GM12878 (cell line): ENCODE data around the gene RSPH9. TPM values are rescaled to one million over a fixed set of nuclear protein-coding genes. Genes with fewer than 3 reads are reported as not detected.
A peak's percentile ranks its signal among the peaks of the same experiment; 100 is the strongest.

Experiments used
- ATAC-seq: fragments of 200-7000 bp; cut with Tn5 transposase; 3 replicates; pipeline ENCODE4 v1.9.1; 2020; ENCODE audit warnings: mild to moderate bottlenecking, moderate library complexity
- BruUV-seq: library from RNA; stranded (reverse); fragments of 400-500 nt; replicated peaks from 2 replicates; lab custom pipeline; 2021; lab: Mats Ljungman, UMichigan
- CTCF ChIA-PET: fragments of 300-600 bp; sonication (Branson Sonifier 250); formaldehyde crosslinking; extraction: SDS; loops from one replicate; lab custom pipeline; 2021; ENCODE audit warnings: inconsistent platforms; lab: Yijun Ruan, JAX
- POLR2A ChIA-PET: fragments of 350-600 bp; formaldehyde crosslinking; extraction: SDS; loops from one replicate; lab custom pipeline; 2021; ENCODE audit warnings: inconsistent platforms; lab: Charles Lee
- RAD21 ChIA-PET: fragments of 300-600 bp; sonication (Branson Sonifier 250); formaldehyde crosslinking; loops from one replicate; lab custom pipeline; 2023; ENCODE audit warnings: antibody characterized with exemption; ENCODE audit not compliant: unreplicated experiment; lab: Charles Lee
- SMC1A ChIA-PET: fragments of 300-600 bp; sonication (Branson Sonifier 250); formaldehyde crosslinking; loops from one replicate; lab custom pipeline; 2023; ENCODE audit not compliant: unreplicated experiment, uncharacterized antibody; lab: Charles Lee
- DNase-seq: peaks from one replicate; pipeline ENCODE4 v3.0.0-alpha.2; 2011; ENCODE audit warnings: low read depth, low spot score
- FAIRE-seq: peaks from 3 replicates; lab custom pipeline; 2011; peaks lifted over from hg19 to GRCh38; lab: Jason Lieb, UNC
- H2AFZ ChIP-seq: 2 replicates; pipeline ENCODE4 v1.6.0; 2011; ENCODE audit warnings: low read depth, low read length, control low read depth; ENCODE audit not compliant: control insufficient read depth
- H3K27ac ChIP-seq: 2 replicates; pipeline ENCODE4 v1.5.1; 2011; ENCODE audit warnings: control low read depth; ENCODE audit not compliant: control insufficient read depth, insufficient read depth
- H3K27me3 ChIP-seq, 2 experiments: replicated peaks in 1 of 2; 2 replicates each; pipeline versions ENCODE4 v1.6.0 to v1.6.1; 2011; ENCODE audit warnings: low read length in 1 of 2; ENCODE audit not compliant: control insufficient read depth in 2 of 2, insufficient read depth in 2 of 2
- H3K36me3 ChIP-seq, 2 experiments: 2 replicates each; pipeline ENCODE4 v1.5.1; 2011; ENCODE audit warnings: low read length in 1 of 2; ENCODE audit not compliant: control insufficient read depth in 2 of 2, insufficient read depth in 2 of 2
- H3K4me1 ChIP-seq: 2 replicates; pipeline ENCODE4 v1.6.1; 2011; ENCODE audit warnings: mild to moderate bottlenecking, low read length, moderate library complexity, mixed read lengths; ENCODE audit not compliant: control insufficient read depth, insufficient read depth
- H3K4me2 ChIP-seq: 2 replicates; pipeline ENCODE4 v1.6.0; 2011; ENCODE audit warnings: control low read depth; ENCODE audit not compliant: control insufficient read depth, insufficient read depth
- H3K4me3 ChIP-seq: fragments of 200-600 bp; sonication (generic); 2 replicates; pipeline ENCODE4 v1.5.1; 2016
- H3K79me2 ChIP-seq: 2 replicates; pipeline ENCODE4 v1.6.0; 2011; ENCODE audit warnings: low read length; ENCODE audit not compliant: control insufficient read depth, insufficient read depth
- H3K9ac ChIP-seq: 2 replicates; pipeline ENCODE4 v1.8.0; 2011; ENCODE audit warnings: low read length, control low read depth, mixed read lengths; ENCODE audit not compliant: control insufficient read depth, insufficient read depth
- H3K9me3 ChIP-seq: replicated peaks from 3 replicates; pipeline ENCODE4 v1.5.1; 2011; ENCODE audit warnings: mild to moderate bottlenecking, low read length; ENCODE audit not compliant: control insufficient read depth, insufficient read depth
- H4K20me1 ChIP-seq: 2 replicates; pipeline ENCODE4 v1.6.0; 2011; ENCODE audit not compliant: control insufficient read depth, insufficient read depth
- ASH2L ChIP-seq: fragments of 300-600, 200-600 bp; sonication (generic); IDR thresholded peaks from 2 replicates; pipeline ENCODE4 v1.6.1; 2017; ENCODE audit warnings: low read depth, mild to moderate bottlenecking, borderline replicate concordance
- FOS ChIP-seq: IDR thresholded peaks from 3 replicates; pipeline ENCODE4 v1.6.1; 2011; ENCODE audit warnings: borderline replicate concordance; ENCODE audit not compliant: insufficient read length; ENCODE audit errors: extremely low read depth
- FOXK2 ChIP-seq: fragments of 450-650 bp; IDR thresholded peaks from 2 replicates; pipeline ENCODE4 v1.6.1; 2017; ENCODE audit warnings: mild to moderate bottlenecking, moderate library complexity
- GATAD2B ChIP-seq: fragments of 450-650 bp; conservative IDR thresholded peaks from 2 replicates; pipeline ENCODE4 v1.6.1; 2017; ENCODE audit warnings: low read depth, mild to moderate bottlenecking, moderate library complexity
- IRF4 ChIP-seq: IDR thresholded peaks from 2 replicates; pipeline ENCODE4 v1.6.1; 2011; ENCODE audit warnings: low read depth, low read length
- JUND ChIP-seq: IDR thresholded peaks from 2 replicates; pipeline ENCODE4 v1.6.1; 2012; ENCODE audit warnings: low read depth, mild to moderate bottlenecking, low read length, improper control_type of control experiment, moderate library complexity
- MLLT1 ChIP-seq: fragments of 450-650 bp; IDR thresholded peaks from 2 replicates; pipeline ENCODE4 v1.6.1; 2016; ENCODE audit warnings: mild to moderate bottlenecking
- MYC ChIP-seq: IDR thresholded peaks from 2 replicates; pipeline ENCODE4 v1.6.1; 2011; ENCODE audit warnings: mild to moderate bottlenecking, low read length, moderate library complexity, inconsistent platforms; ENCODE audit not compliant: insufficient read depth, insufficient replicate concordance, insufficient read length, severe bottlenecking
- PAX5 ChIP-seq: IDR thresholded peaks from 2 replicates; pipeline ENCODE4 v1.6.1; 2011; ENCODE audit warnings: low read depth, low read length, borderline replicate concordance
- POU2F2 ChIP-seq: IDR thresholded peaks from 3 replicates; pipeline ENCODE4 v1.6.1; 2011; ENCODE audit warnings: low read depth, mild to moderate bottlenecking, low read length, borderline replicate concordance
- RAD21 ChIP-seq: IDR thresholded peaks from 2 replicates; pipeline ENCODE4 v1.6.1; 2011; ENCODE audit warnings: mild to moderate bottlenecking, low read depth, low read length, moderate library complexity; ENCODE audit not compliant: insufficient read depth
- RFX5 ChIP-seq: IDR thresholded peaks from 2 replicates; pipeline ENCODE4 v1.6.1; 2011; ENCODE audit warnings: low read depth, low read length, improper control_type of control experiment
- SMAD1 ChIP-seq: fragments of 450-650 bp; IDR thresholded peaks from 2 replicates; pipeline ENCODE4 v1.6.1; 2018; ENCODE audit warnings: mild to moderate bottlenecking, low read depth; ENCODE audit not compliant: partially characterized antibody
- SMARCA5 ChIP-seq: fragments of 450-650 bp; IDR thresholded peaks from 2 replicates; pipeline ENCODE4 v1.6.1; 2017; ENCODE audit warnings: mild to moderate bottlenecking
- SPI1 ChIP-seq: IDR thresholded peaks from 2 replicates; pipeline ENCODE4 v1.6.1; 2011; ENCODE audit warnings: low read depth, mild to moderate bottlenecking, low read length, moderate library complexity, borderline replicate concordance; ENCODE audit not compliant: insufficient read depth
- TARDBP ChIP-seq: IDR thresholded peaks from 2 replicates; pipeline ENCODE4 v1.6.1; 2016; ENCODE audit warnings: borderline replicate concordance
- WGBS: methylation state at CpG from one replicate; pipeline ENCODE4 v1.1.6; 2016; ENCODE audit warnings: low lambda C conversion rate; ENCODE audit not compliant: insufficient replicate concordance, insufficient coverage; ENCODE audit errors: missing lambda C conversion rate; 5-methylcytosine and 5-hydroxymethylcytosine counted together
- in situ Hi-C: fragments of 300-500 bp; cut with MboI; formaldehyde crosslinking; loops from 9 replicates; pipeline ENCODE4 v1.14.3; 2018; ENCODE audit warnings: mixed read lengths
- intact Hi-C: fragments of 100-400 bp; cut with micrococcal nuclease; formaldehyde crosslinking; loops from one replicate; pipeline ENCODE4 v1.14.2; 2022; ENCODE audit not compliant: unreplicated experiment
- polyA plus RNA-seq, 11 experiments: library from polyadenylated mRNA; depleted of rRNA in 4 of 11; unstranded in 6 of 11; stranded (reverse) in 5 of 11; fragments of >200 nt; fragmentation: Nextera tagmentation in 4 of 11; fragmentation: Illumina TruSeq in 1 of 11; extraction: Ambion mirVana in 4 of 11; extraction: Trizol in 1 of 11; gene quantifications; 1 replicate in 1 of 11; 2 replicates in 10 of 11; pipeline versions ENCODE4 v1.2.1 to v1.2.3, GENCODE V29; 2011 to 2016; ENCODE audit warnings: inconsistent platforms in 2 of 11, missing spikeins in 2 of 11, low read depth in 1 of 11
- total RNA-seq, 4 experiments: library from RNA; depleted of rRNA in 3 of 4; stranded (reverse); fragments of >200 nt in 3 of 4; fragmentation: Illumina TruSeq in 1 of 4; extraction: Trizol in 1 of 4; gene quantifications; 2 replicates each; pipeline versions ENCODE4 v1.2.1 to v1.2.3, GENCODE V29; 2013 to 2021
- TF ChIP-seq, protein P1 (sequence below): fragments of 450-650 bp; IDR thresholded peaks from 2 replicates; pipeline ENCODE4 v1.6.1; 2016; ENCODE audit warnings: mild to moderate bottlenecking
- TF ChIP-seq, protein P2 (sequence below): IDR thresholded peaks from 2 replicates; pipeline ENCODE4 v1.6.1; 2011; ENCODE audit warnings: low read depth, low read length, improper control_type of control experiment, borderline replicate concordance
- TF ChIP-seq, protein P3 (sequence below): IDR thresholded peaks from 2 replicates; pipeline ENCODE4 v1.6.1; 2012; ENCODE audit warnings: low read depth, low read length, improper control_type of control experiment

RSPH9 gene
- total and polyA plus RNA-seq, 10 of the 15 experiments (the other 5 are each of a cell fraction or from before 2014, with no cell fraction given), result 0.26 to 0.63 (median 0.36) TPM; not detected in 6

- intact Hi-C loops, result no loop called here
- FAIRE-seq (no peak), ATAC-seq (peak; percentile 86), DNase-seq (no peak)
- peak overlapping the region; percentile 60 for H3K4me2 ChIP-seq
- in situ Hi-C loops, result no loop called here
- no peaks in the 10 kb centered on the region for H3K27me3 ChIP-seq
- H3K4me3 ChIP-seq, result no peak overlapping the region
- WGBS, result 43% methylated on average over 1 of the region's 1 CpG
- ChIA-PET POLR2A (interaction anchor here (0.6 to 1.4 kb wide), 3 partner anchors 31 to 894 kb away, joined by 3 to 5 read pairs (median 4); no protein-coding TSS in a partner anchor), RAD21 (interaction anchor here (0.6 kb wide), 1 partner anchor 22 kb away, joined by 3 read pairs; no protein-coding TSS in a partner anchor), CTCF (interaction anchor here (1.2 to 1.8 kb wide), 3 partner anchors 15 to 73 kb away, joined by 3 to 4 read pairs (median 3); no protein-coding TSS in a partner anchor), SMC1A (interaction anchor here (0.9 to 1.0 kb wide), 2 partner anchors 19 to 31 kb away, joined by 3 read pairs; no protein-coding TSS in a partner anchor)
- H3K27ac ChIP-seq, result no peak overlapping the region
- H2AFZ ChIP-seq, result no peak overlapping the region
- H3K9me3 ChIP-seq, result no peaks in the 10 kb centered on the region
- H3K4me1 ChIP-seq, result peaks cover 18% of the 10 kb centered on the region
- peaks cover 2 to 9% of the 10 kb centered on the region in 2 experiments; a peak in 3 of 4 replicates for H3K36me3 ChIP-seq
- BruUV-seq, result no TSS peak
- H4K20me1 ChIP-seq, result no peaks in the 10 kb centered on the region
- no peak overlapping the region for H3K9ac ChIP-seq
- H3K79me2 ChIP-seq, result peaks cover 67% of the 10 kb centered on the region
- TF ChIP-seq IRF4 (0 out of 2 replicates have a peak, but pooled peaks have one; percentile 48), SPI1 (peak; percentile 99), JUND (no peak), RFX5 (no peak), SMARCA5 (no peak), RAD21 (no peak), POU2F2 (no peak), MLLT1 (0 out of 2 replicates have a peak, but pooled peaks have one; percentile 32), TARDBP (no peak), SMAD1 (no peak), PAX5 (no peak), FOS (no peak), ASH2L (no peak), MYC (no peak), GATAD2B (0 out of 2 replicates have a peak, but pooled peaks have one; percentile 22), FOXK2 (no peak)
- TF ChIP-seq, protein P1, sequence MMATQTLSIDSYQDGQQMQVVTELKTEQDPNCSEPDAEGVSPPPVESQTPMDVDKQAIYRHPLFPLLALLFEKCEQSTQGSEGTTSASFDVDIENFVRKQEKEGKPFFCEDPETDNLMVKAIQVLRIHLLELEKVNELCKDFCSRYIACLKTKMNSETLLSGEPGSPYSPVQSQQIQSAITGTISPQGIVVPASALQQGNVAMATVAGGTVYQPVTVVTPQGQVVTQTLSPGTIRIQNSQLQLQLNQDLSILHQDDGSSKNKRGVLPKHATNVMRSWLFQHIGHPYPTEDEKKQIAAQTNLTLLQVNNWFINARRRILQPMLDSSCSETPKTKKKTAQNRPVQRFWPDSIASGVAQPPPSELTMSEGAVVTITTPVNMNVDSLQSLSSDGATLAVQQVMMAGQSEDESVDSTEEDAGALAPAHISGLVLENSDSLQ, result 0 out of 2 replicates have a peak, but pooled peaks have one; percentile 11
- TF ChIP-seq, protein P2, sequence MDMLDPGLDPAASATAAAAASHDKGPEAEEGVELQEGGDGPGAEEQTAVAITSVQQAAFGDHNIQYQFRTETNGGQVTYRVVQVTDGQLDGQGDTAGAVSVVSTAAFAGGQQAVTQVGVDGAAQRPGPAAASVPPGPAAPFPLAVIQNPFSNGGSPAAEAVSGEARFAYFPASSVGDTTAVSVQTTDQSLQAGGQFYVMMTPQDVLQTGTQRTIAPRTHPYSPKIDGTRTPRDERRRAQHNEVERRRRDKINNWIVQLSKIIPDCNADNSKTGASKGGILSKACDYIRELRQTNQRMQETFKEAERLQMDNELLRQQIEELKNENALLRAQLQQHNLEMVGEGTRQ, result no peak
- TF ChIP-seq, protein P3, sequence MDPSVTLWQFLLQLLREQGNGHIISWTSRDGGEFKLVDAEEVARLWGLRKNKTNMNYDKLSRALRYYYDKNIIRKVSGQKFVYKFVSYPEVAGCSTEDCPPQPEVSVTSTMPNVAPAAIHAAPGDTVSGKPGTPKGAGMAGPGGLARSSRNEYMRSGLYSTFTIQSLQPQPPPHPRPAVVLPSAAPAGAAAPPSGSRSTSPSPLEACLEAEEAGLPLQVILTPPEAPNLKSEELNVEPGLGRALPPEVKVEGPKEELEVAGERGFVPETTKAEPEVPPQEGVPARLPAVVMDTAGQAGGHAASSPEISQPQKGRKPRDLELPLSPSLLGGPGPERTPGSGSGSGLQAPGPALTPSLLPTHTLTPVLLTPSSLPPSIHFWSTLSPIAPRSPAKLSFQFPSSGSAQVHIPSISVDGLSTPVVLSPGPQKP, result no peak
Observed at GRCh38 chr6:43683708-43684455, 39.0 kb downstream of the RSPH9 start.
